HUDEP-2 (cell line): Measurements from ENCODE around the gene CERK.

Source experiments
- DNase-seq, 76 experiments: peaks; one replicate each; lab custom pipeline; 2025; ENCODE audit not compliant: unreplicated experiment in 76 of 76; lab: John Stamatoyannopoulos, UW

CERK gene

DNA sequence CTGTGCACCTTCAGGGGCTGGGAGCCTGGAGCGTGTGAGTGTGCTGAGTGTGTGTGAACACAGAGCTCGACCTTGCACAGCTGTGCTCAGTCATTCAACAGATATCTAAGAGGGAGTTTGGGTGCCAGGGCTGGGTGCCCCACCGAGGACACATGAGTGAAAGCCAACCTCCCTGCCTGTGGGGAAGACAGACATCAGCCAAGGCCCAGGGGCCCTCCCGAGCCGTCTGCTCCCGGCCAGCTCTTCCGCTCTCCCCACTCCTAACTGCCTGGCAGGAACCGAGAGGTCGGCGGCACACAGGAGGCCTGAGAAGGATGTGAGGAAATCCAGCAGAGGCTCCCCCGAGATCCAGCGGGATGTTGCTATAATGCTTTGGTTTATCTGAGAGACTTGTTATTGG, 32.0 kb downstream of the CERK start:
- DNase-seq: no peak

DNA sequence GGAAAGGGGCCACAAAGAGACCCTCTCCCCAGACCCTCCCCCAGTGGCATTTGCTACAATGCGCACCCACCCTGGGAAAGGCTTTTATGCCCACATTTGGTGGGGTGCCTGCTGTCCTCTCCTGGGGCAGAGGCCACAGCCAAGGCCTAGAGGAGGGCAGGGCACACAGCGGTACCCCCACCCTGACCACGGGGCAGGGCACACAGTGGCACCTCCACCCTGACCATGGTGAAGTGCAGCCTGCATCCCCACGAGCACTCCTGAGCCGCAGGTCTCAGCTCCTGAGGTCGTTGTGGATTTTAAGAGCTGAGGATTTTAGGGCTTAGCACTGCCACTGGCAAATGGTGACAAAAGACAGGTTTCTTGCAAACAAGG, 34.1 kb downstream of the CERK start:
- no peak for DNase-seq

DNA sequence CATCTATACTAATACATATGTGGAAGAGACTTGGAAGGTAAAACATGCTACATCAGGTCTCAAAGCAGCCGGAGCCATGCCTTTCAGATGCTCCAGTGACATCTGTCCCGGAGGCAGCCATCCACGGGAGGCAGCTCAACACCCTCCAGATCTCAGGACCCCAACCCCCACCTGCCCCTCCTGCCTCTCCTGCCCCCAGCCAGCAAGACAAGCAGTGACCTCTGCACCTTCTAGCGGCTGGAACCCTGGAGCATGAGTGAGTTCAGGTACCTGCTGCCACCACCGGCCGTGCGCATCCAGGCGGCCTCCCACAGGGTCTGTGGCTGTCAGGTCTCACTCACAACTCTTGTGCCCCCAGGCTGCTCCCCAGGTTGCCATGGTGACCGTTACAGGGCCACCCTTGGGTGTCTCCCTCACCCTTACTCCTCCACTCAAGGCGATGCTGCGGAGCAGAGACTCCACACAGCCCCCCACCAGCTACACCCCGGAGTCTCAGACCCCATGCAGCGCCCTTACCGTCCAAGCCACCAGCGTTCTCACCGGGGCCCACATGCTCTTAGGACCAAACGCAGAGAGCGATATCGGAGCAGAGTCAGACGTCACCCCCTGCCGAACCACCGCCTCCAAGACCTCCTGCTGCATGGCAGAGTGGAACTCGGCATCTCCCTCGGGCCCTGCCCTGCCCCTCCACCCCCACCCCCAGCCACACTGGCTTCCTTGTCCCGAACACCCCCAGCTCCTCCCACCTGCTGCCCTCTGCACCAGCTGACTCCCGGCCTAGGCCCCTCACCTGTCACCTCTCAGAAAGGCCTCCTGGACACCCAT, 34.7 kb downstream of the CERK start:
- DNase-seq: no peak

DNA sequence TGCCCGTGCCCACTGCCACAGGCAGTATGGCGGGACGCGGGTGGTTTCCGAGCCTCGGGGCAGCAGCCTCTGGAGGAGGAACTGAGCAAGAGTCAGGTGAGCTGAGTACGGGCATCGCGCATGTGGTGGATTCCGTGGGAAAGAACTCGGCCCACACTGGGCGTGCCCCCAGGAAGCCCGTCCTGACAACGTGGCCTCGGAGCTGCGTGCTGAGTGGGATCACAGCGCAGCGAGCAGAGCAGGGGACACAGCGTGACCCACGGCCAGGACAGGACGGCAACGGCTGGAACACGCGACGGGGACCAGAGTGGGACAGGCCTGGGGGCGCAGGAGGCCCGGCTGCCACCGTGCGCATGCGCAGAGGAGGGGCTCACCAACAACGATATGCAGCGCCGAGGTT, 36.8 kb downstream of the CERK start:
- no peak for DNase-seq

DNA sequence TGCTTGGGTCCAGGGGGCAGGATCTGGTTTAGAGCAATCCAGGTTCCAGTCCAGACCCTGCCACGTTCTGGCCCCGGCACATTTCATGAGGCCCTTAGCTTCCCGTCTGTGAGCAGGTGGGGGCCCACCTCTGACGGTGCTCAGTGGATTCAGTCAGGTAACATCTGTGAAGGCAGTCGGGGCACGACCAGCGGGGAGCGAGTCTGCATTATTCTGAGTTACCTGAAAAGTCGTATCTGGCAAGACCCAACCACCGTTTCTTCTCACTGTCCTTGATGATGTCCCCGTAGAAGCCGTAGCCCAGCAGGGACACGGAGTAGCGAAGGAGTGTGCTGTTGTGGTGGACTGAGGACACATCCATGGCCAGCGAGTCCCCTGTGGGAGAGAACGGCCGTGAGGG, 39.0 kb downstream of the CERK start:
- no peak for DNase-seq

DNA sequence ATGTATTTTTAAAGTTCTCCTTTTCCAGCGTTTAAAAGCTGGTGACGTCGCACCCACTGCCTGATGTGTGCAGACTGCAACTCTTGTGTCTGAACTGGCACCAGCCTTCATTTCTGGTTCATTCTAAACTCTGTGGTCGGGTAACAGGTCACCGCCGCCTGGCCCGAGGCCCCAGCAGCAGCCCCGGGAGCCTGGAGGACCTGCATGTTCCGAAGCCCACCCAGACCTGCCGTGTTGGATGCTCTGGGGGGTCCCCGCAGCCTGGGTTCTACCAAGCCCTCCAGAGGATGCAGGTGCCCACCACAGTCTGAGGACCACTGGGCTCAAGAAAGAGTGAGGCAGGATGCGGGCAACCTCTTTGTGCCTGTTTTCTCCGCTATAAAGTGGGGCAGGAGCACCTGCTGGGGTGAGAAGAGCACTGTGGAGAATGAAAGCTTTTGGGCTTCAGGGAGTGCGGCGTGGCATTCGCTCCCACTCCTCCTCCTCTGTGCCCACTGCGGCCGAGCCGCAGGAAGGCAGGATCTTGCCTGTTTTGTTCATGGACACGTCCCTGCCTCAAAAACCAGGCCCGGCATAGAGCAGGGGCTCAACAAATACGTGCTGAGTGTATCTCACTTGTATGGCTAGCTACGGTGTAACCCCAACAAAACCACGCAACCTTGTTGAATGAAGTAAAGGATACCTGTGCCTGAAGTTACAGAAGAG, 40.1 kb downstream of the CERK start:
- no peak for DNase-seq

DNA sequence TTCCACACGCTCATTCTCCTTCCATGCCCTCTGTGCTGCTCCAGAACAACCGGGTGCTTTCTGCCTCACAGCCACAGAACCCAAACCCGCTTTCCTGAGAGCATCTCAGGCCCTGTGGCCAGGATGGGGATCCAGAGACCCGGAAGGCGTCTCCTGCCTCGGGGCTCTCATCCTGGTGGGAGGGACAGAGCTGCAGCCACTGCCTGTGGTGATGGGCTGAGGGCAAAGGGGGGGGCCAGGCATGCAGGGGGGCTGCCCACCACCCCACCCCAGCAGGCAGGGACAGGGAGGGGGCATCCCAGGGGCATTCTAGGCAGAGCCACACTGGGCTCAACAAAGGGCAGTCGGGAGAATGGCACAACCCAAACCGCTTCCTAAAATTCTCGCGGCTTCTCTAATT, 41.4 kb downstream of the CERK start:
- DNase-seq: no peak

DNA sequence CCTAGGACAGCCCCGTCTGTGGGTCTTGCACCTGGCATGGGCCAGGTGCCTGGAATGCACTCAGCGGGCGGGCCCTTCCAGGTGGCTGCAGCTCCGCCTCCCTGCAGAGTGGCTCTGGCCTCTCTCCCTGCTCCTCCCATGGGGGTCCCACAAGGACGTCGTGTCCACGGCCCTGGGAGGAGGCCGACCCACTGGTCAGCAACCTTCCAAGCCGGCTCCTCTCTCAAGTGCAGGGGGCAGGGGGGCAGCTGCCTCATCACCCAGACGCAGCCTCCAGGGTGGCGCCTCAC, 41.9 kb downstream of the CERK start:
- no peak for DNase-seq

DNA sequence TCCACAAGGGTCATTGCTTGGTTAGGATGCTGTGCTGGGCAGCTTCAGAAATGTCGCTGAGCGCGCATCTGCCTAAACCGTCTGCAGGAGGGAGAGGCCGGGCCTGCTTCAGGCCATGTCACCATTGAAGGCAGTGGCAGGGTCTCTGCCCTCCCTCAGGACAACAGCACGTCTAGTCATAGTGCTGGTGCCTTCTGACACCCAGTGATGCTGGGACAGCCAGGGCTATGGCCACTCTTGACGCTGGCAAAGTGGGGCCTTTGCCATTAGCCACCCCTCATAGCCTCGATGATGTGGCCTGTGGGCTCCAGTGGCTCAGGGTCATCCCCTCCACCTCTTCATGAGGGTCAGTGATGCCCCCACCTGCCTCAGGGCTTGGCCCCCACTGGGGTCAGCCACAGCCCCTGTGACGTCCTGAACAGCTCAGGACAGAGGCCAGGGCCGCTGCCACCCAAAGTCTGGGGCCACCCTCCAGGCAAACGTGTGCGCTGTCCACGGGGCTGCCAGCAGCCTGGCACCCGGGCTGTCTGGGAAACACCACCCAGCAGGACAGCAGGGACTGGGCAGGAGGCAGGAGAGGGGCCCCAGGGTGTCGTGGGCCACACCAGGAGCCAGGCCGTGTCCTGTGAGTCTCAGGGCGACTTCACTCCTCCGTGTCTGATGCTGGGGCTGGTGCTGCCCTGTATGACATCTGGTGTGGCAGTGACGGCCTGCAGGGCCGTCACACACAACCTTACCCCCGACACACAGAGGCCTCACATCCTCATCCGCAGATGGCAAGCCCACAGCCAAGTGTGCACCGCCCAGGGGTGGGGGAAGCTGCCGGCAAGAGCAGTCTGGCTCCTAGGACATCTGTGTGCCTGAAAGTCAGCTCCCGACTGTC, 42.5 kb downstream of the CERK start:
- no peak for DNase-seq

DNA sequence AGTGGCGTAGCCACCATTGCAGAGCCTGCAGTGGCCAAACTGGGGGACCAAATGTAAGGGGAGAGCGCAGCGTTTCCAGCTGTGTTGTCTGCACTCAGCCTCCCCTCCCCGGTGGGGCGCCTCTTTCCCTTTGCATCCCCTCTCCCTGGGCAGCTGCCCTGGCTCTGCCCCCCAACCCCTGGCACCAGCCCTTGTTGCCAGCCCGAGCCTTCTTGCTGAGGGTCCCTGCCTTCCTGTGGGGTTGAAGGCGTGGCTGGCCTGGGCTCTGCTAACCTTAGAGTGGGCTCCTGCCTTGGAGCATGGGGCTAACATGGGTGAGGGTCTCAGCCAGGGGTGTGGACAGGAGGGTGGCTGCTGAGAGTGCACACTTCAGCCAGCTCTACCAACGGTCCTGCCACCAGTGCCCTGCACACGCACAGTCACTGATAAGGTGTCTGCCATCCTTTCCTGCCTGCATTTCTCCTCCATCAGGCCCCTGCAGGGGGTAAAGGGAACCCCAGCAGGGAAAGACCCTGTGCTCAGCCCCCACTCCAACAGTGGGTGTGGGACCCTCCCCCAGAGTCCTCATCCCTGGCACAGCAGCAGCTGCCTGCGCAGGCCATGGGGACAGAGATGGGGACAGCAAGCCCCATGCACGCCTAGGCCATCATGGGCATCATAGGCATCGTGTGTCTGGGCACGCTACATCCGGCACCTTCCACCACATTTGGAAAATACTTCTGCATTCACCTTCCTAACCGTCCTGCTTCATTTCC, 43.5 kb downstream of the CERK start:
- no peak for DNase-seq

DNA sequence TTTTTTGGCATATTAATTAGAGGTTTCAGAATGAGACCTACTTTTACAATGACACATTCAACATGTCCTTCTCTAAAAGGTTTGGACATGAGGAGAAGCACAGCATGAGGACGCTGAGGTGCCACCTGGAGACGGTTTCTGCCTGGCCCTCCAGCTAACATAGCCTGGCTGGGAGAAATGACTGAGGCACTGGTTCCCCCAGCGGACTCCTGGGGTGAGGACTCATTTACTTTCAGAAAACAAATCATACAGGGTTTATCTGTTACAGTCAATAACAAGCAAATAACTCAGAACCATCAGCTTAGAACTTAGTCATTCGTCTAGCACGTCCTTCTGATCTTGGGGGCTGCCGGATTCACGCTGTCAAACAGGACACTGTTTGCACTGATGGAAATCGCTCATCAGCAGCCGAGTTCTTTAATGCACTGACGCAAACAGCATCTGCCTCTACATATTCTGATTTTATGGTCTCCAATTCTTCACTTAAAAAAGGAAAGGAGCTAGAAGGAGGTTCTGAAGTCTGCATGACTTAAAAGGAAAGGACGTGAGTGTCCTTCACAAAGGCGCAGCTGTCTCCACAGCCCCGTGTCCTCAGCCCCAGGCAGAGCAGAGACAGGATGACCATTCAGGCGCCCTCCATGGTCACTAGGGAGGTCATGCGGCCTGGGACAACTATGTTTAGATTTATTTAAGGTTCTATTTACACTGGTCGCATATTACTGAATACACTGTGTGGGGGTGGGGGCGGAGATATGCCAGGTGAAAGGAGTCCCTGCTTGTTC, 44.2 kb downstream of the CERK start:
- peak in 3 of 76 experiments; percentile 4 to 12 (median 8) for DNase-seq

DNA sequence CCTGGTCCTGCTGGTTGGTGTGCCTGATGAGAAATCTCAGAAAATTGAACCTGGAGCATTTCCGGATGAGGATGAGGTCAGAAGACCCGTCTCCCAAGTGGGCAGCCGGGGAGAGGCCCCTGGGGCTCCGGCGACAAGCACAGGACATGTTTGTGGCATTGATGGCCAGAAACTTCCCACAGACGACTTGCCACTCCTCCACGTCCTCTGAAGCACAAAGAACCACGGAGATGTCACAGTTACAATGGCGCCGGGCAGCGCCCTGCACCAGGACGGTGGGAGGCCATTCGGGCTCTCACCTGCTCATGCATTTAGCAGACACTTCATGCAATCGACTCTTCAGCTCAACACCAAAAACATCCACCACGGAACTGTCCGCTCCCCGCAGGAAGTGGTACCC, 46.5 kb downstream of the CERK start:
- DNase-seq: no peak

DNA sequence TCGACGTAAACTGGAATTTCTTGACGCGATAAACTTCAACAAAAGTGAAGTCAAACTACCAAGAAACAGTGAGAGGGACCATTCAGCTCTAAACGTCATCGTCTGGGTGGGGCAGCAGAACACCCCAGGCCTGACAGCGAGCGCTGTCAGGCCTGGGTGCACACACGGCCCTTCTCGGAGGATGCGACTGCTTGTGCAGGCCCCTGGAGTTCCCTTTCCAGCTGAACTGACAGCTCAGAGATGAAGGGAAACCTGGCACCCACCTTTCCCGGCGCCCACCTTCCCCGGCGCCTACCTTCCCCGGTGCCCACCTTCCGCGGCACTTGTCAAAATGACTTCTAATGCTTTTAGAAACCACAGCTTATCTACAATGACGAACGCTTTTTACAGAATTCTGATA, 47.9 kb downstream of the CERK start:
- DNase-seq: no peak

DNA sequence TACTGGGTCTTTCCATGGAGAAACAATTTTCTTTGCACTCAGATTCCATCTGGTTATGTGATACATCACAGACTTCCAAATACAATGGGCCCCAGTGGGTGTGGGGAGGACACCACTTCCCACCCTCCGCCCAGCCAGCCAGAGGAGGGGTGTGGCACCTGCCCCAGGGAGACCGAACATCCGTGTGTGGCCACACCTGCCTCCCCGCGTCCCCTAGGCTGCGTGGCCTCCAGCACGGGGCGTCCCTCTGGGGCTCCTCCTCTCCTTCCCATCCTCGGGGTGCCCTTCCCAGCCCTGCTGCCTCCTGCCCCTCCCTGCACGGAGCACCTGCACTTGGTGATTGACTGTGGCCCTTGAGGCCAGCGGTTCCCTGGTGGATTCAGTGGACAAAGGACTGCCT, 49.1 kb downstream of the CERK start:
- no peak for DNase-seq

DNA sequence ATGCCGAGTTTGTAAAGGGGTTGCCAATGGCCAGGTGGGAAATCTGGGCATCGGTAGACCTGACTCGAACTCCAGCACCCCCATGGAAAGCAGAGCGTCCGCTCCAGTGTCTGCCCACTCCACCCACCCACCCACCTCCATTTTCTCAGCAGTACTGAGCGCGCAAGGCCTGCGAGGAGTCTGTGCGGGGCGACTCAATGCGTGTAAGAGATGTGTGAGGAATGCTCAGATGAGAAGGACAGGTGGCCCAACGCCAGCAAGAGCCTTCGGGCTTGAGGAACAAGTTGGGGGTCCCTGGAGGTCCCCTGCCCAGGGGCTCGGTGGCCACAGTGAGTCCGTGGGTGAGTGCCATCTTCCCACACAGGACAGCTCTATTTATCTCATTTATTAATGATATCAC, 50.6 kb downstream of the CERK start:
- DNase-seq: no peak

DNA sequence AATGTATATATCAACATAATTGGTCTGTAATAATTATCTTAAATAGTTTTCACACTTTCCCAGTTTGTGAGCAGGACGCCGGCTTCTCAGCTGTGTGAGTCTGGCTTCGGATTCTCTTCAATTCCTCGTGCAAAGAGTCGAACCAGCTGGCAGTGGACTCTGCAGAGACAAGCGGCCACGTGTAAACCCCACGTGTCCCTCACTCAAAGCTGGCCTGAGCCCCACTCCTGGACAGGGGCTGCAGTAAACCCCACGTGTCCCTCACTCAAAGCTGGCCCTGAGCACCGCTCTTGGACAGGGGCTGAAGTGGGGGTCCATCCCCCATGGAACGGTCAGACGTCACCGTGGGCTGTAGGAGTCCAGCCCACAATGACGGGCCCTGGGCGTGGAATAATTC, 51.0 kb downstream of the CERK start:
- DNase-seq: no peak

DNA sequence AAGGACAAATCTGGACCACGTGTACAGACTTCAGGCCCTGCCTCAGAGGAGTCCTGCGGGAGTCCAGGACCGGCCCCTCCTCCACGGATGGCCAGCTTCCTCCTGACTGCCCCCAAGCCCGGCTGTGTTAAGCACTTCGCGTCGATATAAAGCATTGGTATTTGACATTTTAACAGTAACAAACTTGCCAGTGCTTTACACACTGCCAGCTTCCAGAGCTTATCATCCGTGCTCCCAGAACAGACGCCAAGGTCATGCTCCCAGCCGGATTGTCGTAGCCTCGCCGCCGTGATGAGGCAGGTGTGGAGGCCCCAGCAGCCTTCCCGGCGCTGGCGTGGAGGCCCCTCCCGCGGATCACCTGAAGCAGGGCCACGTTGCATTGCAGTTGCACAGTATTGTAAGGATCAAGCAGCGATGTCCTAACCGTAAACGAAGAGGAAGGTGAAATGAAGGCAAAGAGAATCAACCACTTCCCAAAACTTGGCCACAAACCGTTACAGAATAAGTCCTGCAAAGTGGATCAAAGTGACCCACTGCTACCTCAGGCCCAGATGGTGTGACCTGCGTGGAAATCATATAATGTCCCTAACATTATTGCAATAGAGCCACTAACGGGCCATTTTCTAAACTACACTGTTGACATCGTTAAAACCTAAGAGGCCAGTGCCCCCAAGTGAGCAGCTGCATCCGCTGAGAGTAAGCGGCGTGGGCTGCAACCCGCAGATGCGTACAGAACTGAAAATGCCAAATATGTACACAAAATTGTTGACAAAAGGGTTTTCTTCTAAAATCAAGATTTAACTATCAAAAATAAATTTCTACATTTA, 51.6 kb downstream of the CERK start:
- no peak for DNase-seq

DNA sequence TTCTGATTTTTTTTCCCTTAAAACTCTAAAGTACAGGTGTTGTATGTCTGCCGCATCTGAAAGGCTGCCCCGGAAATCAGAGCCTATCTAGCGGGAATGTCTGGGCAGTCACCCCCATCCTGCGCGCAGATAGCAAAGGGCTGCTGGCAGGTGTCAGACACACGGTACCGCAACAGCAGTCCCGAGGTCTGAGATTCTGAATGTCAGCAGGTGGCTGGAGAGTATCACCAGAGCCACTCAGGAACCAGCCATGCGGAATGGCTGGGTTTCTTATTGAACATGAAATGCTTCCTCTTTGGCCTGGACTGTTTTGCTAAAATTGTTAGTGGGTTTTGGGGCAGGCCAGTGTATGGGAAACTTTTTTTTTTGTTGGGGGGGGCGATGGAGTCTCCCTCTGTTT, 53.3 kb downstream of the CERK start:
- DNase-seq: no peak

DNA sequence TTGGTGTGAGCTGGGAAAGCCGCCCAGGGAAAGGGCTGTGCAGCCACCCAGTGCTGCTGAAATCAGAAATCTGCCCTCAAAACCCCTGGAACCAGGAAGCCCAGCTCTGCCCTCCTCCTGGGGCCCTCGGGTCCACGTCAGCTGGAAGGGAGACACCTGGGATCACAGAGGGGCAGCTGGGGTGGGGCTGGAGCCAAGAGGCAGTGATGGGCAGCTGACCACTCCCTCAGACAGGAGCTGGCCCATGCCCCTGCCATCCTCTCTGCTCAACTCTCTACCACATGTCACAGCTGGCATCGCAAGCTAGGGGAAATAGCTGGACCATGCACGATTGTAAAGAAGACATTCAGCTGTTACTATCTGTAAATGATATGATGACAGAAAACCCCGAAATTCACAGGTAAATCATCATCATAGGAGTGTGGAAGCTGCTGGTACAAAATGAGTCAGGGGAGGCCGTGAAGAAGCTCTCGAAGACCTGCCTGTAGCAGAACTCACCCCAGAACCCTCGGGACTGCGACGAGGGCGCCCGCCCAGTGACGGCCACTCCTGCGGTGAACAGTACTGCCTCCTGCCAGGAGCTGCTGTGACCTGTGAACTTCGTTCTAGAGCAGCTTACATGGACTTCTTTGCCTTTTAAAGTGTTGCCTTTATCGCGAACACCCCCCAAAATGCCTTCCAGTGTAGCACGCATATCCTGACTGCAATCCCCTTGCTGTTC, 55.9 kb downstream of the CERK start:
- no peak for DNase-seq
